Fibroblast of lung (primary cell): ENCODE measurements around the gene MAP3K3. TPM values are rescaled to one million over a fixed set of nuclear protein-coding genes. Genes with fewer than 3 reads are reported as not detected.

Experiments used
- DNase-seq, 2 donors: peaks; one replicate each; pipeline versions ENCODE4 v3.0.0 to v3.0.0-alpha.2; 2010; ENCODE audit warnings: low read depth in 2 of 2
- H2AFZ ChIP-seq: 2 replicates; pipeline ENCODE4 v1.5.1; 2012; ENCODE audit warnings: low read length, control low read depth, inconsistent platforms
- H3K27ac ChIP-seq: 2 replicates; pipeline ENCODE4 v1.5.1; 2011; ENCODE audit warnings: low read length, control low read depth; ENCODE audit not compliant: insufficient read depth
- H3K27me3 ChIP-seq: 2 replicates; pipeline ENCODE4 v1.5.1; 2011; ENCODE audit warnings: mild to moderate bottlenecking, low read length; ENCODE audit not compliant: control insufficient read depth, insufficient read depth
- H3K36me3 ChIP-seq: 2 replicates; pipeline ENCODE4 v1.5.1; 2011; ENCODE audit warnings: low read length; ENCODE audit not compliant: control insufficient read depth, insufficient read depth
- H3K4me1 ChIP-seq: 2 replicates; pipeline ENCODE4 v1.5.1; 2011; ENCODE audit warnings: low read length; ENCODE audit not compliant: control insufficient read depth, insufficient read depth; ENCODE audit errors: extremely low read depth
- H3K4me2 ChIP-seq: 2 replicates; pipeline ENCODE4 v1.5.1; 2011; ENCODE audit warnings: low read length, control low read depth; ENCODE audit not compliant: insufficient read depth; ENCODE audit errors: extremely low read depth
- H3K4me3 ChIP-seq, 4 experiments: fragments of 200-600 bp in 1 of 4; sonication (generic) in 1 of 4; replicated peaks in 1 of 4; 2 replicates each; pipeline ENCODE4 v1.5.1; 2011 to 2016; ENCODE audit warnings: low read length in 4 of 4, low read depth in 3 of 4, mild to moderate bottlenecking in 3 of 4, control low read depth in 2 of 4, inconsistent platforms in 1 of 4, mixed read lengths in 1 of 4; ENCODE audit not compliant: insufficient read depth in 1 of 4; ENCODE audit errors: control extremely low read depth in 1 of 4
- H3K79me2 ChIP-seq: 2 replicates; pipeline ENCODE4 v1.5.1; 2012; ENCODE audit warnings: mild to moderate bottlenecking, low read length, inconsistent platforms; ENCODE audit not compliant: control insufficient read depth, insufficient read depth
- H3K9ac ChIP-seq: 2 replicates; pipeline ENCODE4 v1.5.1; 2011; ENCODE audit warnings: mild to moderate bottlenecking, low read length, control low read depth; ENCODE audit not compliant: insufficient read depth
- H3K9me3 ChIP-seq: 2 replicates; pipeline ENCODE4 v1.5.1; 2012; ENCODE audit warnings: low read depth, low read length; ENCODE audit not compliant: control insufficient read depth, insufficient read depth
- H4K20me1 ChIP-seq: 2 replicates; pipeline ENCODE4 v1.5.1; 2011; ENCODE audit warnings: low read length; ENCODE audit not compliant: control insufficient read depth, insufficient read depth; ENCODE audit errors: extremely low read depth
- EZH2 ChIP-seq: IDR thresholded peaks from 2 replicates; pipeline ENCODE4 v1.5.1; 2012; ENCODE audit warnings: low read length, control low read depth, mild to moderate bottlenecking; ENCODE audit errors: missing control alignments
- polyA plus RNA-seq, 2 donors: library from polyadenylated mRNA; depleted of rRNA in 1 of 2; stranded (reverse) in 1 of 2; unstranded in 1 of 2; fragments of >200 nt; gene quantifications; 2 replicates each; pipeline ENCODE4 v1.2.1, GENCODE V29; 2011 to 2012; ENCODE audit warnings: missing spikeins in 1 of 2
- total RNA-seq: library from RNA; depleted of rRNA; stranded (reverse); fragments of >200 nt; gene quantifications from 2 replicates; pipeline ENCODE4 v1.2.1, GENCODE V29; 2014
- TF ChIP-seq, protein P1 (sequence below), 2 donors: IDR thresholded peaks in 1 of 2; conservative IDR thresholded peaks in 1 of 2; 1 replicate in 1 of 2; 2 replicates in 1 of 2; pipeline ENCODE4 v1.5.1; 2011 to 2012; ENCODE audit warnings: low read length in 2 of 2, control low read depth in 1 of 2, inconsistent platforms in 1 of 2, low read depth in 1 of 2, mild to moderate bottlenecking in 1 of 2

Gene MAP3K3
- total and polyA plus RNA-seq, 2 donors (not counting 1 experiment from before 2014, with no cell fraction given): 13.8 to 32.0 TPM

DNA sequence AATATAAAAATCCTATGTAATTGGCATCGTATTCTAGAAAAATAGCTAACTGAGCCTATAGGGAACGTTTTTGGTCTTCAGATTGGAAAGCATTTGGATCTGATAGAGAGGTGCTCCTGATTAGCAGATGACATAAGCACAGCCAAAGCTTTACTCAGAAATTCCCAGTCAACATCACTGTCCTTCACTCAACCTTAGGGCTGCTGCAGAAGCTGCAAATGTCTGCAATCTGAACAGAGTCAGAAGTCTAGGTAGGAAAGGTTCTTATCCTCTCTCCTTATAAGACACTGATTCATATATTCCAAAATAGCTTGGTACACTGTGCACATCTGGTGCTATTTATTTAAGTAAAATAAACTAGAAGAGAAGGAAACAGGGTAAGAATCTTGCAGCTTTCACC is 100.2 kb downstream of the MAP3K3 start:
- DNase-seq: no peak
- no peaks in the 10 kb centered on the region for H3K9me3 ChIP-seq
- no peaks in the 10 kb centered on the region for H3K36me3 ChIP-seq
- H3K27ac ChIP-seq: no peak overlapping the region
- H3K9ac ChIP-seq: no peak overlapping the region
- H2AFZ ChIP-seq: no peak overlapping the region
- no peaks in the 10 kb centered on the region for H4K20me1 ChIP-seq
- H3K4me1 ChIP-seq: no peaks in the 10 kb centered on the region
- no peaks in the 10 kb centered on the region for H3K27me3 ChIP-seq
- H3K4me2 ChIP-seq: no peak overlapping the region
- no peak overlapping the region for H3K4me3 ChIP-seq
- TF ChIP-seq EZH2: no peak
- TF ChIP-seq, protein P1, sequence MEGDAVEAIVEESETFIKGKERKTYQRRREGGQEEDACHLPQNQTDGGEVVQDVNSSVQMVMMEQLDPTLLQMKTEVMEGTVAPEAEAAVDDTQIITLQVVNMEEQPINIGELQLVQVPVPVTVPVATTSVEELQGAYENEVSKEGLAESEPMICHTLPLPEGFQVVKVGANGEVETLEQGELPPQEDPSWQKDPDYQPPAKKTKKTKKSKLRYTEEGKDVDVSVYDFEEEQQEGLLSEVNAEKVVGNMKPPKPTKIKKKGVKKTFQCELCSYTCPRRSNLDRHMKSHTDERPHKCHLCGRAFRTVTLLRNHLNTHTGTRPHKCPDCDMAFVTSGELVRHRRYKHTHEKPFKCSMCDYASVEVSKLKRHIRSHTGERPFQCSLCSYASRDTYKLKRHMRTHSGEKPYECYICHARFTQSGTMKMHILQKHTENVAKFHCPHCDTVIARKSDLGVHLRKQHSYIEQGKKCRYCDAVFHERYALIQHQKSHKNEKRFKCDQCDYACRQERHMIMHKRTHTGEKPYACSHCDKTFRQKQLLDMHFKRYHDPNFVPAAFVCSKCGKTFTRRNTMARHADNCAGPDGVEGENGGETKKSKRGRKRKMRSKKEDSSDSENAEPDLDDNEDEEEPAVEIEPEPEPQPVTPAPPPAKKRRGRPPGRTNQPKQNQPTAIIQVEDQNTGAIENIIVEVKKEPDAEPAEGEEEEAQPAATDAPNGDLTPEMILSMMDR (conservative IDR thresholded peaks at IDR 0.05 in 1 of 2, IDR thresholded peaks at IDR 0.05 in 1 of 2; ENCODE audit: low read depth in 1 of 2, low read length in 2 of 2): no peak
- no peaks in the 10 kb centered on the region for H3K79me2 ChIP-seq

DNA sequence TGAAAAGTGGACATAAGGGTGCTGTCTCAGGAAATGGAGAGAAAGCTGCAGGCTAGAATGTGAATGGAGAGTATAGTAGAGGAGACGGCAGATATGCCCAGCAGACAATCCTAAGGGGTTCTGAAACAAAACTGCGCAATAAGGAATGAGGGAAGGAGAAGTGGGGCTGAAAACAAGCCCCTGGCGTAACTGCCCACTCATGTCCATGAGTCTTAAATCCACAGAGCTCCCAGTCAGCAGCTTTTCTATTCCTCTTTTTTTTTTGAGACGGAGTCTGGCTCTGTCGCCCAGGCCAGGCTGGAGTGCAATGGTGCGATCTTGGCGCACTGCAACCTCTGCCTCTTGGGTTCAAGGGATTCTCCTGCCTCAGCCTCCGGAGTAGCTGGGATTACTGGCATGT is 113.5 kb downstream of the MAP3K3 start:
- no peak overlapping the region for H2AFZ ChIP-seq
- no peak overlapping the region for H3K4me3 ChIP-seq
- TF ChIP-seq, protein P1 (conservative IDR thresholded peaks at IDR 0.05 in 1 of 2, IDR thresholded peaks at IDR 0.05 in 1 of 2; ENCODE audit: low read depth in 1 of 2, low read length in 2 of 2): no peak
- no peak for TF ChIP-seq EZH2
- H3K9ac ChIP-seq: no peak overlapping the region
- DNase-seq: no peak
- no peaks in the 10 kb centered on the region for H3K27me3 ChIP-seq
- no peaks in the 10 kb centered on the region for H3K36me3 ChIP-seq
- H3K4me1 ChIP-seq: no peaks in the 10 kb centered on the region
- peaks cover 10% of the 10 kb centered on the region for H3K79me2 ChIP-seq
- H4K20me1 ChIP-seq: no peaks in the 10 kb centered on the region
- H3K4me2 ChIP-seq: no peak overlapping the region
- H3K27ac ChIP-seq: no peak overlapping the region
- no peaks in the 10 kb centered on the region for H3K9me3 ChIP-seq

DNA sequence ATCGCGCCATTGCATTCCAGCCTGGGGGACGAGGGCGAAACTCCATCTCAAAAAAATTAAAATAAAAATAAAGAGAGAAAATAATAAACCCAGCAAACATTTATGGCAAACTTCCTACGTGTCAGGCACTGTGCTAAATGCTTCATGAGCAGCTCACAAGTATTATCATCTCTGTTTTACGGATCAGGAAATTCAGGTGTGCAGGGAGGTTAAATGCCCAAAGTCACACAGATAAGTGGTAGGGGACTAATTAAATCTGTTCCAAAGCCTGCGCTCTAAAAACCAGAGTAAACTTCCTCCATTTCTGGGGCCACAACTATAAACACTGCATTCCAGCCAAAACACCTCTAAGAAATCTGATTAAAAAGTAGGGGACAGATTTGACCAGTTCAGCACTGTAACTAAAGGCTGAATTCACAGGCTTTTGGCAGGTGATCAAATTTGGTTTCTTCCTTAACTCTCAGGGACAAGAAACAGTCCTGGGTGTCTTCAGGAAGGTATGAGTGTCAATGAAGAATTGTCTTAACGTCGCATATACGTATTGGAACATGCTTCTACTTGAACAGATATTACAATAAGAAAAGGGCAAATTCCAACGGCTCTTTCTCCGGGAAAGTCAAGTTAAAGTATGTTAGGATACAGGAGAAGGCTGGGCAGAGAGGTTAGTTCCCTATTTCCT is 118.4 kb downstream of the MAP3K3 start:
- H4K20me1 ChIP-seq: no peaks in the 10 kb centered on the region
- peak overlapping the region; percentile 84 to 96 (median 92) for H3K4me3 ChIP-seq
- H3K9me3 ChIP-seq: no peaks in the 10 kb centered on the region
- peak in 1 of 2 donors; percentile 8 for DNase-seq
- H3K4me2 ChIP-seq: peak overlapping the region; percentile 29
- H3K9ac ChIP-seq: peak overlapping the region; percentile 79
- H3K27ac ChIP-seq: peak overlapping the region; percentile 80
- no peaks in the 10 kb centered on the region for H3K27me3 ChIP-seq
- peaks cover 13% of the 10 kb centered on the region for H3K79me2 ChIP-seq
- H3K4me1 ChIP-seq: peaks cover 3% of the 10 kb centered on the region
- peak overlapping the region; percentile 73 for H2AFZ ChIP-seq
- TF ChIP-seq, protein P1 (conservative IDR thresholded peaks at IDR 0.05 in 1 of 2, IDR thresholded peaks at IDR 0.05 in 1 of 2; ENCODE audit: low read depth in 1 of 2, low read length in 2 of 2): no peak
- TF ChIP-seq EZH2: no peak
- H3K36me3 ChIP-seq: no peaks in the 10 kb centered on the region
